MM.1S (cell line): ENCODE measurements around the gene DMWD.

Experiments used
- DNase-seq: peaks from one replicate; pipeline ENCODE4 v3.0.0-alpha.2; 2015
- H2AFZ ChIP-seq: fragments of 300-600 bp; sonication (generic); 2 replicates; pipeline ENCODE4 v1.6.0; 2016; ENCODE audit warnings: antibody characterized with exemption, low read length
- H3F3A ChIP-seq: fragments of 300-600 bp; sonication (generic); 2 replicates; pipeline ENCODE4 v1.6.1; 2016; ENCODE audit warnings: mild to moderate bottlenecking, antibody characterized with exemption, low read length, moderate library complexity, mixed read lengths; ENCODE audit not compliant: insufficient read depth
- H3K27ac ChIP-seq: fragments of 300-600 bp; sonication (generic); 2 replicates; pipeline ENCODE4 v1.5.1; 2016; ENCODE audit warnings: mild to moderate bottlenecking, low read length
- H3K27me3 ChIP-seq: fragments of 300-600 bp; sonication (generic); replicated peaks from 2 replicates; pipeline ENCODE4 v1.6.0; 2016; ENCODE audit warnings: low read length; ENCODE audit not compliant: insufficient read depth
- H3K36me3 ChIP-seq: fragments of 300-600 bp; sonication (generic); replicated peaks from 2 replicates; pipeline ENCODE4 v1.6.1; 2016; ENCODE audit warnings: mild to moderate bottlenecking, low read length, mixed read lengths; ENCODE audit not compliant: insufficient read depth
- H3K4me1 ChIP-seq: fragments of 300-600 bp; sonication (generic); 2 replicates; pipeline ENCODE4 v1.6.1; 2016; ENCODE audit warnings: low read length, mixed read lengths
- H3K4me2 ChIP-seq: fragments of 300-600 bp; sonication (generic); 2 replicates; pipeline ENCODE4 v1.6.0; 2016; ENCODE audit warnings: low read depth, low read length
- H3K4me3 ChIP-seq: fragments of 300-600 bp; sonication (generic); 2 replicates; pipeline ENCODE4 v1.5.1; 2016; ENCODE audit warnings: low read length, mixed read lengths
- H3K79me2 ChIP-seq: fragments of 300-600 bp; sonication (generic); 2 replicates; pipeline ENCODE4 v1.6.1; 2016; ENCODE audit warnings: mixed run types, low read length, mixed read lengths
- H3K9ac ChIP-seq: fragments of 300-600 bp; sonication (generic); 2 replicates; pipeline ENCODE4 v1.6.1; 2016; ENCODE audit warnings: low read length, mixed read lengths
- H3K9me2 ChIP-seq: fragments of 300-600 bp; sonication (generic); replicated peaks from 2 replicates; pipeline ENCODE4 v1.6.1; 2016; ENCODE audit warnings: mild to moderate bottlenecking, low read length, mixed read lengths; ENCODE audit not compliant: insufficient read depth
- H3K9me3 ChIP-seq: fragments of 300-600 bp; sonication (generic); replicated peaks from 2 replicates; pipeline ENCODE4 v1.6.1; 2016; ENCODE audit warnings: mild to moderate bottlenecking, low read length, mixed read lengths; ENCODE audit not compliant: insufficient read depth
- H4K20me1 ChIP-seq: fragments of 300-600 bp; sonication (generic); 2 replicates; pipeline ENCODE4 v1.6.1; 2016; ENCODE audit warnings: mild to moderate bottlenecking, low read length, moderate library complexity, mixed read lengths; ENCODE audit not compliant: insufficient read depth
- CTCF ChIP-seq: fragments of 300-600 bp; sonication (generic); IDR thresholded peaks from 2 replicates; pipeline ENCODE4 v1.5.1; 2016; ENCODE audit warnings: antibody characterized with exemption, low read length, mixed read lengths
- EZH2 ChIP-seq: fragments of 300-600 bp; sonication (generic); optimal IDR thresholded peaks from 2 replicates; pipeline ENCODE3; 2017; ENCODE audit warnings: low read depth, mild to moderate bottlenecking, antibody characterized with exemption, low read length, mixed read lengths
- EZH2phosphoT487 ChIP-seq: fragments of 300-600 bp; sonication (generic); IDR thresholded peaks from 2 replicates; pipeline ENCODE4 v1.6.1; 2018; ENCODE audit warnings: antibody characterized with exemption, low read length

DMWD gene

GRCh38 chr19:45824531-45825262, 32.1 kb upstream of the DMWD start:
- Histone ChIP-seq H3K36me3 (no peaks in the 10 kb centered on the region; the same call in none of the 2 replicates), H3K9ac (no peak overlapping the region), H3K4me2 (no peak overlapping the region), H3K27ac (no peak overlapping the region), H3K9me3 (no peaks in the 10 kb centered on the region), H3K4me1 (peaks cover 12% of the 10 kb centered on the region), H3F3A (0 out of 2 replicates have a peak, but pooled peaks cover 6% of the 10 kb centered on the region), H2AFZ (no peak overlapping the region), H4K20me1 (no peaks in the 10 kb centered on the region), H3K79me2 (no peaks in the 10 kb centered on the region), H3K4me3 (no peak overlapping the region), H3K27me3 (no peaks in the 10 kb centered on the region), H3K9me2 (no peaks in the 10 kb centered on the region)
- TF ChIP-seq CTCF = no peak
- no peak for TF ChIP-seq EZH2
- TF ChIP-seq EZH2phosphoT487 = no peak
- DNase-seq = no peak

DNA sequence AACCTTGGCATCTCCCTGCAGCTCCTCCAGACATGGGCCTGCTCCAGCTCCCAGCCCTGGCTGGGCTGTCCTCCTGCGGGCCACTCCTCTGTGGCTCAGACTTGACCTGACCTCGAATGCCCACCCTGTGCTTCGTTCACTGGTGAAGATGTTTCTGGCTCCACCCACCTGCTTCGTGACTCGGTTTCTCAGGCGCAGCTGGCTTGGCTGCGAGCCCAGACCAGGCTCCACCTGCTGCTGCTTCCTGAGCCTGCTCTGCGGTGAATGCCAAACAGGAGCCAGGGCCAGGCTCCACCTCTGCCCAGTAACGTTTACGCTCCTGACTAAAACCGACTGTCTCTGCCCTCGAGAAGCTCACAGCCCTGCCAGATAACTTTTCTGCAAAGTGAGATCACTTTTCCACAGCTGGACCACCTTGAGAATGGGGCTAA, 31.4 kb upstream of the DMWD start:
- no peaks in the 10 kb centered on the region for H3K9me3 ChIP-seq
- H3K36me3 ChIP-seq = no peaks in the 10 kb centered on the region; the same call in 1 of the 2 replicates
- H3K27ac ChIP-seq = no peak overlapping the region
- H3K27me3 ChIP-seq = no peaks in the 10 kb centered on the region
- H3F3A ChIP-seq = 0 out of 2 replicates have a peak, but pooled peaks cover 6% of the 10 kb centered on the region
- H3K4me1 ChIP-seq = peaks cover 12% of the 10 kb centered on the region
- DNase-seq = no peak
- no peak overlapping the region for H2AFZ ChIP-seq
- H3K4me3 ChIP-seq = no peak overlapping the region
- no peak for TF ChIP-seq EZH2phosphoT487
- H3K4me2 ChIP-seq = no peak overlapping the region
- no peaks in the 10 kb centered on the region for H4K20me1 ChIP-seq
- no peak overlapping the region for H3K9ac ChIP-seq
- H3K9me2 ChIP-seq = no peaks in the 10 kb centered on the region
- no peaks in the 10 kb centered on the region for H3K79me2 ChIP-seq

DNA sequence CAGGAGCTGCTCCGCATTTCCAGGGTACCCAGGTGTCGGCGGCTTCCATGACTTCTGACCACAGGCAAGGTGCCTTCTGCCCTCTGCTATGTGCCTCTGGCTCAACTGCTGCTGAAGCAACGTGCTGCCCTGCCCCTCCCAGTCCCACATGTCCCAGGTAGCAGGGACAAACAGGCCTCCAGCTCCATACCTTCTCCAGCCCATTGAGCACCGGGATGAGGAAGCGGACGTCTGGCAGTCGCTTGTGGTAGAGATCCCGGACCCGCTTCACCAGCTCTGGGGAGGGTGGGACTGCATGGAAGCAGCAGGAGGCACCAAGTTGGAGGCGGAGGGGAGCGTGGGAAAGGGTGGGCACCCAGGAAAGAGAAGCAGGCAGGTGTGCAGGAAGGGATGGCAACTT, 30.5 kb upstream of the DMWD start:
- H3K27me3 ChIP-seq = no peaks in the 10 kb centered on the region
- H3F3A ChIP-seq = peaks cover under 1% of the 10 kb centered on the region; the same call in 1 of the 2 replicates
- no peaks in the 10 kb centered on the region for H3K9me3 ChIP-seq
- no peaks in the 10 kb centered on the region for H3K9me2 ChIP-seq
- no peak overlapping the region for H3K27ac ChIP-seq
- H3K9ac ChIP-seq = no peak overlapping the region
- H4K20me1 ChIP-seq = no peaks in the 10 kb centered on the region
- peaks cover 12% of the 10 kb centered on the region for H3K4me1 ChIP-seq
- no peak for DNase-seq
- no peak for TF ChIP-seq EZH2
- TF ChIP-seq EZH2phosphoT487 = no peak
- no peak for TF ChIP-seq CTCF
- H2AFZ ChIP-seq = no peak overlapping the region
- no peaks in the 10 kb centered on the region for H3K79me2 ChIP-seq
- H3K36me3 ChIP-seq = no peaks in the 10 kb centered on the region; the same call in 1 of the 2 replicates
- no peak overlapping the region for H3K4me3 ChIP-seq
- H3K4me2 ChIP-seq = no peak overlapping the region

DNA sequence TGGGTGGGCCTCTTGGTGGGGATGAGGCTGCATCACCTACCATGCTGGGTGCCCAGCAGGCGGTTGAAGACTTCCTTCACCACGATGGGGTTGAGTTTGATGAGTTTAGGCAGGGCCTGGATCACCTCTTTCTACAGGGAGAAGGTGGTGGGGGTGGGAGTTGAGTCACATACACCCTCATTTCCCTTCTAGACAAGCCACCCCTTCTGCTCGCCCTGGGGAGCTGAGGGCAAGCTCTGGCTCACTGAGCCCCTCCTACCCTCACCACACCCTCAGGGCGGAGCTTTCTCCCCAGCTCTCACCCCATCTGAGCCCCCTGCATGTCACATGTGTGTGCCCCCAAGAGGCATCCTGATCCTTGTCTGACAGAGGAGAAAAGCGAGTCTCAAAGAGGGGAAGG, 30.1 kb upstream of the DMWD start:
- no peak for DNase-seq
- no peaks in the 10 kb centered on the region; the same call in 1 of the 2 replicates for H3K36me3 ChIP-seq

More for the DNA sequence above, 30.1 kb upstream of the DMWD start:
- Histone ChIP-seq H3K9ac (no peak overlapping the region), H3K4me3 (no peak overlapping the region), H3K27me3 (no peaks in the 10 kb centered on the region), H3K79me2 (no peaks in the 10 kb centered on the region), H3K9me2 (no peaks in the 10 kb centered on the region), H3K4me1 (peaks cover 11% of the 10 kb centered on the region), H3F3A (peaks cover 4% of the 10 kb centered on the region; the same call in 1 of the 2 replicates), H4K20me1 (no peaks in the 10 kb centered on the region), H3K9me3 (no peaks in the 10 kb centered on the region), H3K27ac (no peak overlapping the region), H2AFZ (no peak overlapping the region), H3K4me2 (no peak overlapping the region)
- TF ChIP-seq EZH2 = no peak
- TF ChIP-seq CTCF = no peak
- TF ChIP-seq EZH2phosphoT487 = no peak
